ENCODE measurements around the gene TRIB2.

GRCh38 chr2:12716032-12716281, 779 bp upstream of the TRIB2 start:
- no peak for TF ChIP-seq ZNF274 (IDR thresholded peaks at IDR 0.05; ENCODE audit: low read depth, low read length)
- no peak for TF ChIP-seq YY1 (IDR thresholded peaks at IDR 0.05; ENCODE audit: insufficient read depth, insufficient read length)

All from NT2/D1 (cell line).